Astrocyte of the spinal cord (primary cell): ENCODE measurements around the gene CFAP100.

Experiments
- DNase-seq: peaks from one replicate; pipeline ENCODE4 v3.0.0; 2011; ENCODE audit warnings: low read depth, low spot score
- H3K4me3 ChIP-seq: 2 replicates; pipeline ENCODE4 v1.5.1; 2011; ENCODE audit warnings: low read depth, mild to moderate bottlenecking, low read length, moderate library complexity
- CTCF ChIP-seq: IDR thresholded peaks from 2 replicates; pipeline ENCODE4 v1.5.1; 2012; ENCODE audit warnings: low read depth, mild to moderate bottlenecking, low read length, inconsistent platforms
- in situ Hi-C: cut with HindIII; loops from 2 replicates; pipeline ENCODE4 v1.10.0; 2017; ENCODE audit warnings: low sequenced_read_pairs

The CFAP100 gene

GRCh38 chr3:126485176-126485897, 90.6 kb downstream of the CFAP100 start:
- in situ Hi-C loops, result no loop called here
- TF ChIP-seq CTCF, result no peak
- DNase-seq, result no peak
- H3K4me3 ChIP-seq, result no peak overlapping the region

GRCh38 chr3:126485956-126486355, 91.2 kb downstream of the CFAP100 start:
- in situ Hi-C loops, result no loop called here
- no peak for DNase-seq

More at GRCh38 chr3:126485956-126486355, 91.2 kb downstream of the CFAP100 start:
- TF ChIP-seq CTCF, result no peak
- no peak overlapping the region for H3K4me3 ChIP-seq
